HUDEP-2 (cell line): Measurements from ENCODE around the gene SDS.

ENCODE experiments used
- DNase-seq, 76 experiments: peaks; one replicate each; lab custom pipeline; 2025; ENCODE audit not compliant: unreplicated experiment in 76 of 76; lab: John Stamatoyannopoulos, UW

The SDS gene

DNA sequence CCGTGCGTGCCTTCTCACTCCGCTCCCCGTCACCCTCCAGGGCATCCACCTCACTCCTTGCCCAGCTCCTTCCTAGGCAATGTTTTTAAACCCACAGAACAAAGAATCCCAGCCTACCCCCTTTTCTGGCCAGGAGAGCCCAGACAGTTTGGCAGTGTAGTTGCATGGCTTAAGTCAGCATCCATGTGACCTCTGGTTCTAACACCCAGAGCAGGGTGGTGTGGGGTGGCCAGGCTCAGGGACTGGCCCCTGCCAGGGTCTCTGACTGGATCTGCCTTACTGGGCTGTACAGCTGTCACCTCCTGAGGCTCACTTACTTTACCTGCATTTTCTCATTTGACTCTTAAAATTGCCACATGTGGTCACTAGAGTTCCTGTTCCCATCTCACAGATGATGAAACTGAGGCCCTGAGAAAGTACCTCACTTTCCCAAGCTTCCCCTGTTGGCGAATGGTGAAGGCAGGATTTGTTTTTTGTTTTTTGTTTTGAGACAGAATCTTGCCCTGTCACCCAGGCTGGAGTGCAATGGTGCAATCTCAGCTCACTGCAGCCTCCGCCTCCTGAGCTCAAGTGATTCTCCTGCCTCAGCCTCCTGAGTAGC lies 18.3 kb downstream of the SDS start:
- DNase-seq, result no peak

DNA sequence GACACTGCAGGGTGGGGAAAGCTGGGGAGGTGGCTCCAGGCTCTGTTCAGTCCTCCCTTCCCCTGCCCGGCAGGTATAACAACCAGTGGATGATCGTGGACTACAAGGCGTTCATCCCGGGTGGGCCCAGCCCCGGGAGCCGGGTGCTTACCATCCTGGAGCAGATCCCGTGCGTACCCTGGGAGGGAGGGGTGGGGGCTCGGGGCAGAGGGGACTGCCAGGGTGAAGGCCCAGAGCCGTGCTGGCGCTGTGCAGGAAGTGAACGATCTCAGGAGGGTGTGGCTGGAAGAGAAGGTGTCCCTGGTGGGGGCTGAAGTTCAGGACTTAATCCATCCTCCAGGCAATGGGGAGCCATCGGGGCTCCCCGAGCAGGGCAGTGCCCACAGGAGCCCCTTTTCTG lies 18.9 kb downstream of the SDS start:
- no peak for DNase-seq

DNA sequence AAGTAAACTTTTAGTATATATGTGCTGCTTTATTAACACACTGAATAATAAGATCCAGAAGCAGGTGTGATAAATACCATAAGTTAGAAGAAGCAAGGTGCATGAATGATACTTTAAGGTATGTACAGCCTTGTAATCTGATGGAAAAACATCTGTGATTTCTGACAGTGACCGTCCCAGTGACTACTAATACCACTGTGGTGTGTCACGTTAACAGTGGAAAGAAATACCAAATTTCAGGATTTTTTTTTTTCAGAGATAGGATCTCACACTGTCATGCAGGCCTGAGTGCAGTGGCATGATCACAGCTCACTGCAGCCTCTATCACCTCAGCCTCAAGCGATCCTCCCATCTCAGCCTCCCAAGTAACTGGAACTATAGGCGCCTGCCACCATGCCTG lies 21.5 kb downstream of the SDS start:
- no peak for DNase-seq

DNA sequence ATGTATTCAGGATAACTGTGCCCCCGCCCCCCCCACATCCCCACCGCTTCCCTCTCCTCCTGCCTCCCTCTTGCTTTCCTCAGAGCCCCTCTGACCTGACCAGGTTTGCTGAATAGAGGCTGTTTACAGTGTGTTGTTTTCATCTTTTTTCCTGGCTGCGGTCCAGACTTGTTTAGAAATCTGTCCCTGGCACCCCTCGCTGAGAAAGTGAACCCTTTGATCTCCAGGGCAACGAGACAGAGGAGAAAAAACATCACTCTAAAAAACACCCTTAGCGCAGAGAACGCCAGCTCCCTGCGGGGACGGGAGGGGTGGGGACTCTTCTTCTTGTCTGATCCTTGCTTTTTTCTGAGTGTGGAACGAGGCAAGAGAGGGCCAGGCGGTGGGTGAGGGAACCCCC lies 22.5 kb downstream of the SDS start:
- DNase-seq, result no peak

DNA sequence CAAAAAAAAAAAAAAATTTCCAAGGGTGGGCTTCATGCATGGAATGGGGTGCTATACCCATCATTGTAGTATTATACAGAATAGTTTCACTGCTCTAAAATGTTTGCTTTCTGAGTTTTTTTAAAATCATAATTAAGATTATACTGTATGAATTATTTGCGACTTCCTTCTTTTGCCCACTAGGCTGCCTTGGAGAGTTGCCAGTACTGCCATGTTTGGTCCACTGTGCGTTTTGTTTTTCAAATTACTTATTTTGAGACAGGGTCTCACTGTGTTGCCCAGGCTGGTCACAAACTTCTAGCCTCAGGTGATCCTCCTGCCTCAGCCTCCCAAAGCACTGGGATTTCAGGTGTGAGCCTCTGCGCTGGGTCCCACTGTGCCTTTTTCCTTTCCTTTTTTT lies 25.4 kb downstream of the SDS start:
- no peak for DNase-seq

DNA sequence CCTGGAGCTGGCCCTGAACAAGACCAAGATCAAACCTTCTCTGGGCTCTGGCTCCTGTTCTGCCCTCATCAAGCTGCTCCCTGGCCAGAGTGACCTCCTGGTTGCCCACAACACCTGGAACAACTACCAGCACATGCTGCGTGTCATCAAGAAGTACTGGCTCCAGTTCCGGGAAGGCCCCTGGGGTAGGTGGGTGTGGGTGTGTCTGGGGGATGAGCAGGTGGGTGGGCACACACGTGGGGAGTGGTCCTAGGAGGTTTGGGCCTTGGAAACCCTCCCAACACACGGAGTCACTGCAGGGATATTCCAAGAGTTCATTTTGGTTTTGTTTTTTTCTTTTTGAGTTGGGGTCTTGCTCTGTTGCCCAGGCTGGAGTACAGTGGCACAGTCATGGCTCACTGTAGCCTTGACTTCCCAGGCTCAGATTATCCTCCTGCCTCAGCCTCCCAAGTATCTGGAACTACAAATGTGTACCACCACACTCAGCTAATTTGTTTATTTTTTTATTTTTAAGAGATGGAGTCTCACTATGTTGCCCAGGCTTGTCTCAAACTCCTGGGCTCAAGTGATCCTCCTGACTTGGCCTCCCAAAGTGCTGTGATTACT lies 28.8 kb downstream of the SDS start:
- no peak for DNase-seq

DNA sequence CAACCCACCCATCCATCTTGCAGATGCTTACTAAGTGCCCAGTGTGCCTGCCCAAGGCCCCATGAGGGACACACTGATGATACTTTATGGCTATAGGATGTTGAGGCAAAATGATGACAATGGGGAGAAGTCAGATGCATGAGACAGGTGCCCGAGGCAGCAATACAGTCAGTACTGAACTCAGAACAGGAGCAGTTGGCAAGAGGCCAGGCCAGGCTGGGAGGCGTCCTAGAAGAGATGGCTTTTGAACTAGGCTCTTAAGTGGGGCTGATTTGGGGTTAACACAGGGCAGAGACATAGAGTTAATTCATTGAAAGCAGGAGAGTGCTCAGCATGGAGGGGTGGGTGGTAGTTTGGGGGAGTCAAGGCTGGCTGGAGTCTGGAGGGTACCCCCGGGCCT lies 29.7 kb downstream of the SDS start:
- DNase-seq, result peak in 47 of 76 experiments; percentile 4 to 50 (median 22)

DNA sequence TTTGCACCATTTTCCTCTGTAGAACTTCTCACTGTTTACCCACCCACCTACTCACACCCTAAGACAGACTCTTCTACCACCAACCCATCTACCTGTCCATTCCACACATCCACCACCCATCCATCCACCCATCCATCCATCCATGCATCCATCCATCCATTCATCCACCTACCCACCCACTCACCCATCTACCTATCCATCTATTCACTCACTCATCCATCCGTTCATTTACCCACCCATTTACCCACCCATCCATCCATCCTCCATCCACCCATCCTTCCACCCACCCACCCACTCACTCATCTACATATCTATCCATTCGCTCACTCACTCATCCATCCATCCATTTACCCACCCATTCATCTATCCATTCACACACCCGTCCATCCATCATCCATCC lies 30.2 kb downstream of the SDS start:
- no peak for DNase-seq

DNA sequence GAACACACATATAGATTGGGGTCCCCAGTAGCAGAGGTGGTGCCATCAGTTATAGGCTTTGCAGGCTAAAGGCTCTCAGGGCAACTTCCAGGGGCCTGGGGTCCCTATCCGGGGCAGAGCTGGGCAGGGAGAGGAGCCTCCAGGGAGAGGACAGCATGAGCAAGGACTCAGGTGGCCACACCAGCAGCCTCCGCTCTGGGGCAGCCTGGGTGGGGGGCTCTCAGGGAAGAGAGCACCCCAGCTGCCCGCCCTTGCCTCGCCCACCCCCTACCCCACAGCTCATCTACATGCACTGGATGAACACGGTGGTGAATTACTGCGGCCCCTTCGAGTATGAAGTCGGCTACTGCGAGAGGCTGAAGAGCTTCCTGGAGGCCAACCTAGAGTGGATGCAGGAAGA lies 31.3 kb downstream of the SDS start:
- no peak for DNase-seq

DNA sequence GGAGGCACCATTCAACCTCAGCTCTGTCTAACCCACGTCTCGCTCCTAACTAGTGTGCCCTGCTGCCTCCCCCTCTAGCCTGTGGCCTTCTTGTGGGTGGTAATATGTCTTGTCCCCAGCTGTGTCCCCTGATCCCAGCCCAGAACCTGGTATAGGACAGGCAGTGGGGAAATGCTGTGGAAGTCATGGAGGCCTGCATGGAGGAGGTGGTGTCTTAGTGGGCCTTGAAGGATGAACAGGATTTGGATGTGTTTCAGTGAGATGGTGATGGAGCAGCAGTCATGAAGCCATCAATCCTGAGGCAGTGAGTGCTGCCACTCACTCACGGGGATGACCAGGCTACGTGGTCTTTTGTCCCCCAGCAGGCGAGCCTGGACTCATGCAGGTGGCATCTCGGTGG lies 31.9 kb downstream of the SDS start:
- no peak for DNase-seq

DNA sequence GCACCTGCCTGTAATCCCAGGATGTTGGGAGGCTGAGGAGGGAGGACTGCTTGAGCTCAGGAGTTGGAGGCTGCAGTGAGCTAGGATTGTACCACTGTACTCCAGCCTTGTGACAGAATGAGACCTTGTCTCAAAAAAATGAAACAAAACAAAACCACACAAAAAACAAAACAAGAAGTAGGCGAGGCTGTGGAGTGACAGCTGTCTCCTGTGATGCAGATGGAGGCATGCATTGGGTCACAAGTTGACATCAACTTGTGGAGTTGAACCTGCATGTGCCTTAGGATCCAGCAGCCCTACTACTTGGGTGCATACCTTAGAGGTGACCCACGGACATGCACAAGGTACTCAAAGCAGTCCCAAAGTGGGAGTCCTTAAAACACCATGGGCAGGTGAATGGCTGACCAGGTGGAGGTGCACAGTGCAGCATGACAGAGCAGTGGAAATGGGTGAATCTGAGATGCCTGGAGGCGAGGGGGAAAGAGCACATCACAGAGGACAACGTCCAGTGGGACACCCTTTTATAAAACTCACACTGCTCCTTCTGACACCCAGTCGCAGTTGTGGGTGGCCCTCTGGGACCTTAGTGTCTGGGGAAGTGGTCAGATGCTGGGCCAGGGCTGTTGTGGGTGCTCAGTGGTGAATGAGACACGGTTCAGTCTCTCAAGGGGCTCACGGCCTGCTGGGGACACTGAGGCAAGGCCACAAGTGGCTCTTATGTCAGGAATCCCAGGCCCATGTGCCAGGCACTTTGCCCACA lies 32.6 kb downstream of the SDS start:
- no peak for DNase-seq

DNA sequence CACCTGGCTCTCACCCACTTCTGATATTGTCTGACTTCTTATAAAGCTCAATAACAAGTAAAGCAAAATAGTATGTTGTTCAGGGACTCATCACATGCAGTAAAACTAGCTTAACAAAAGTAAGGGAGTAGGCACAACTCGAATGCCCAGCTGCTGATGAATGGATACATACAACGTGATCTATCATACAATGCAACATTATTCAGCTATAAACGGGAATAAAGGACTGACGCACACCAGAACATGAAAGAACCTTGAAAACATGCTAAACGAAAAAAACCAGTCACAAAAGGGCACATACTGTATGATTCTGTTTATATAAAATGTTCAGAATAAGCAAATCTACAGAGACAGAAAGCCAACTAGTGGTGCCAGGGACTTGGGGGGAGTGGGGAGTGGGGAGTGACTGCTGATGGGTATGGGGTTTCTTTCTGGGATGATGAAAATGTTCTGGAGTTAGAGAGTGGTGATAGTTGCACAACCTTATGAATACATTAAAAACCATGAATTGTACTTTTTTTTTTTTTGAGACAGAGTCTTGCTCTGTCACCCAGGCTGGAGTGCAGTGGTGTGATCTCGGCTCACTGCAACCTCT lies 34.2 kb downstream of the SDS start:
- no peak for DNase-seq

DNA sequence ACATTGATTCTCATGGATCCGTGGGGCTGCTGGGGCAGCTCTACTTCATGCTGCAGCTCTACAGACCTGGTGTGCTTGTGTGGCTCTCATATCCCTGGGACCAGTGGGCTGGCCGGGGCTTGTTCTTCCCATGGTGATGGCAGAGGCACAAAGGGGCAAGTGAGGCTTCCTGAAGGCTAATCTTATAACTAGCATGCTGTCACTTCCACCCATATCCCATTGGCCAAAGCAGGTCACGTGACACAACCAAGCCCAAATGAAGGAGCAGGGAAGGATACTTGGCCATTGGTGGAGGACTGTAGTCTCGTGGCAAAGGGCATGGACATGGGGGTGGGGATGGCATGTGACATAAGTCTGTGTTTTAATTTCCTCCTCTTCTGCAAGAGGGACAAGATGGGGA lies 35.4 kb downstream of the SDS start:
- peak in 1 of 76 experiments; percentile 10 for DNase-seq

DNA sequence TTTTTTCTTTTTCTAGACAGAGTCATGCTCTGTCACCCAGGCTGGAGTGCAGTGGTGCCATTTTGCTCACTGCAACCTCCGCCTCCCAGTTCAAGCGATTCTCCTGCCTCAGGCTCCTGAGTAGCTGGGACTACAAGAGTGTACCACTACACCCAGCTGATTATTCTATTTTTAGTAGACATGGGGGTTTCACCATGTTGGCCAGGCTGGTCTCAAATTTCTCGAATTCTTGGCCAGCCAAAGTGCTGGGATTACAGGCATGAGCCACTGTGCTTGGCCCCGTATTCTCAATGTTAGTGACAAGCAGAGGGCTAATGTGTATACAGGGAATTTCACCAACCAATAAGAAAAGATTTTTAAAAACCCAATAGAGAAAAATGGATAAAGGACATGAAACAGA lies 36.9 kb downstream of the SDS start:
- no peak for DNase-seq

DNA sequence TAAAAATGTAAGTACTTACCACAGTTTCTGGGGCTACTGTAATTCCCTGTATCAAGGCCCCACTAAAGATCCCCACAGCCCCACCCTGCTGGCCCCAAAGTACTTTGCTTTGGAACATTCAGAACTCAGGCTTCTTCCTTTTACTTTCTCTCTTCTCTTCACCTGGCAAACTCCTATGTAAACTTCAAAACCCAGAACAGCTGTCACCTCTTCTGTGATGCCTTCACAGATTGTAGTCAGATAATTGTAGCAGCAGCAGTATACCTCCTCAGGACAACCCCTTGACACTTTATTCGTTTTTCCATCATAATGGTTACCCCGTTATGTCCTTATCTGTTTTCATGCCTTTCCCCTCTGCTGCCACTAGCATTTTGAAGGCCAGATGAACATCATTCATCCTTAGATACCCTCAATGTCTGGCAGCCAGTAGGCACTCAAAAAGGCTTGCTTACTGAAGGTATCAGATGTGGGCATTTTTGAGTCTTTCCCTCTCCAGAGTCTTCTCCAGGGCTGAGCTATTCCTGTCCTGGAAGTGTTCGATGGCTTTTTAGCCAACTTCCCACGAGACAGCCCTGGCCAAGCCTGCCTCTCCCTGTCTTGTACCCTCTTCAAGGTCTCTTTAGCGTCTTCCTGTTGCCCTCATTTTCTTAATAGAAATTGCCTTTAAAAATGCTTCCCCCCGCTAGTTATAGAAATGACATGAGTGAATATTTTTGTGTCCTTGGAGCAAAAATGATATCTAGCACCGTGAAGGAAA lies 37.9 kb downstream of the SDS start:
- no peak for DNase-seq

DNA sequence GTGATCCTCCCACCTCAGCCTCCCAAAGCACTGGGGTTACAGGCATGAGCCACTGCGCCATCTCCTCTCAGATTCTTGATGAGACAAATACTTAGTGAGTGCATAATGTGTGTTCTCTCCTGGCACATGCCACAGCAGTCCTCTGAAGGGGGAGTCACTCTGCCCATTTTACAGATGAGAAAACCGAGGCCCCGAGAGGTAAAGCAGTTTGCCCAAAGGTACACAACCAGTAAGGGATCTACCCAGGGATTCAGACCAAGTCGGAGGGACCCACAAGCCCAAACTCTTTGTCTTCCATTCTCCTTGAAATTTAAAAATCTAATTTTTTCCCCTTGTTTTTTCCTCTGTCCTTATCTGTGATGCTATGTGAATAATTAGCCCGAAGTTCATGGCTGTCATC lies 39.0 kb downstream of the SDS start:
- DNase-seq, result no peak

DNA sequence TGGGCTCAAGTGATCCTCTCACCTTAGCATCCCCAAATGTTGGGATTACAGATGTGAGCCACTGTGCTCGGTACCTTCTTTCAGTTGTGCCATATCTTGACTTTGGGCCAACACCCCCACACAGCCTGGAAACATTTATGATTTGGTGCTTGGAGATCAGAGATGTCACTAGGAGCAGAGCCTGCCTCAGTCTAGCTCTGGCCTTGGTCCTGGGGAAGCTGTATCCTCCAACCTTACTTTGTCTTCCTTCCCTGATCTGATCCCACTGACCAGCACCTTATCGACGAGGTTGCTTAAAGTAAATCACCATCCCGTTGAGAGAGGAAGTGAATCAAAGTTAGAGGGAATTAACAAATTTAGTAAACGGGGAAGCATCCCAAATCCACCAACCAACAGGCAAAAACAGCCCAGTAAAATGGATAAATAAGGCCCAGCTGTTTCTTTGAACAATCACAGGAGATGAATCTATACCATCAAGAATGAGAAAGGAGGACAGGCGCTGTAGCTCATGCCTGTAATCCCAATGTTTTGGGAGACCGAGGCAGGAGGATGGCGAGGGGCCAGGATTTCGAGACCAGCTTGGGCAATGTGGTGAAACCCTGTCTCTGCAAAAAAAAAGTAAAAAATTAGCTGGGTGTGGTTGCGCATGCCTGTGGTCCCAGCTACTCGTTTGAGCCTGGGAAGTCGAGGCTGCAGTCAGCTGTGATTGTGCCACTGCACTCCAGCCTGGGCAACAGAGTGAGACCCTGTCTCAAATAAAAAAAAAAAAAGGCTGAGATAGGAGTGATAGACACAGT lies 41.9 kb downstream of the SDS start:
- DNase-seq, result no peak

DNA sequence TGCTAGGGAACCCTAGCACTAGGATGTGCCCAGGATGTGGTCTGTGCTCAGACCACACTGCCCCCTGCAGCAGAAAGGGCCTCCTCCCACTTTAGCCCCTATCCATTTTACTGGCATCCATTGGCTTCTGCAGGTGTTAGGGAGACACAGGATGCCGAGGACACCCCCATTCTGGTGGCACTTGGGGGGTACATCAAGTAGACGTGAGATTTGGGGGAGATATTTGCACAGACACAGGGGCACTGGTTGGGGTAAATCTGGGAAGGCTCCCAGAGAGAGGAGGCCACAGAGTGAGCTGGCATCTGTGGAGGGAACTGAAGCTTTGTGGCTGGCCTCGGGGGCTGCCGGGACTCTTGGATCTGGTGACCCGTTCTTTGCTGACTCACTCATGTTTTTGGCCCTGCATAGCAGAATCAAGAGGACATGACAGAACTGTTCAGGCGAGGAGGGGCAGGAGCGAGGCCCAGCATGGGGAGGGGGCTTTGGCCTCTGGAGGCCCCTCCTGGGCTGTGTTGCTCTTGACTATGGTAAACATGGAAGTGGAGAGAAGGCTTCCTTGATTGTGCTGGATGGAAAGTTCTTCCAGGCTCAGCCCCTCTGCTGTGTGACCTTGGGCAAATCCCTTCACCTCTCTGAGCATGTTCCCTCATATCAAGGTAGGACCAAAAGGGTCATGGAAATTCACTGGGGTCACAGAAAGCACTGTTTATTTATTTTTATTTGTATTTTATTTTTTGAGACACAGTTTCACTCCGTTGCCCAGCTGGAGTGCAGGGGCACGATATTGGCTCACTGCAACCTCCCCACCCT lies 43.5 kb downstream of the SDS start:
- peak in 2 of 76 experiments; percentile 5 to 21 for DNase-seq

DNA sequence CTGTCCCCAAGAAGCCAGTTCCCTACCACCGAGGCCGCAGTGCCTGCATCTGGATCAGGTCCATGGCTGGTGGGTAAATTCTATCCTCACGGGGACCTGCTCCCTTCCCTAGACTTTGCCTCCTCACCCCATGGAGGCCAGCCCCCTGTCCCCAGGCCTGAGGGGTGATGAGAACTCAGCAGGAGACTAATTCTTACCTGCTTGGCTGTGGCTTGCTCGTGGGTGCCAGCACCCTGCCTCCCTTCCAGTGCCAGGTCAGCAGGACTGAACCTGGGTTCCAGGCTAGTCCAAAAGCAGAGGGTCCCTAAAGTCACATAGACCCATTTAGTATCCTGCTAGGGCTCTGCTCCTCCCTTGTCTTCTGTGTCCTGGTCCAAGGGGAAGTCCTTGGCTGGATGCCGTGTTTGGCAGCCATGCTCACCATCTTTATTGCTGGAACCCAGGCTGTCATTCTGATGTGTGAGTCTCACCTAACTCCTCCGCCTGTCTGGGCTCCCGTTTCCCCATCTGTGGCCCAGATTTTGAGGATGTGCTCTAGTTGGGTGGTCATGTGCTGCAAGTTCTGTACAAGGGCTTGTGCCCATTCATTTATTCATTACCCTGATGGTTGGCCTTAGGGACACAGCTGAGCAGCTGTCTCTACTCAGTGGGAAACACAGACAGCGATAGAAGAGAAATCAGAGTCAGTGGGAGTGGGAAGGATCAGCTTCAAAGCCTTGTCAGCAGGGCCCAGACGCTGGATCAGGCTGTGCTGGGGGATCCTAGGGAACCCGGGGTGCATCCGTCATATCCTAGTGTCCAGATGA lies 44.4 kb downstream of the SDS start:
- DNase-seq, result no peak
